Stimulated activated CD8-positive, alpha-beta memory T cell treated with anti-CD3 and anti-CD28 coated beads, Interleukin-7, amount 100 ng/mL, for 24 hours (primary cell): ENCODE results near the gene CERS6.

Experiments used
- DNase-seq: peaks from one replicate; pipeline ENCODE4 v3.0.0-alpha.2; 2020; ENCODE audit warnings: low read depth

Gene CERS6

DNA sequence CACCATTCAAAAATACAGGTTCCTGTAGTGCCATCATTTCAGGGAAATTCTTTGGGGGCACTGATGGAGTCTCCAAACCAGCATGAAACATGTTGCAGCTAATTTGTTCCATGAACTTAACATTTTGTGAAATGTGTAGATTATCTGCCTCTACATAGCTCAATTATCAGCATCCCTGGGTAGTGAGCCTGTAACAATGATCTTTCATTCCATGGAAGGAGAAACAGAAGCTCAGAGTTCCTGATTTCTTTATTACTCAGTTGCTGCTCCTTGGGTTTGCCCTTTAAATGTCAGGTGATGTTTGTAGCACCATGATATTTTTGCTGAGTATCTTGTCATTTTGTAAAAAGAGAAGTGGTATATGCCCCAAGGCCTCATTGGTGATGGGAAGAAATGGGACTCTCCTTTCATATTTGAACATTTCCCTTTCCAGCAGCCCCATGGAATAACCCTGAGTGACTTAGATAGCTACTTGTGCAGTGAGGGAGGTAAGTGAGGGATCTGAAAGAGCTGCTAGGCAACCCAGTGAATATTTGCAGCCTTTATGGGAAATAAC is 146.9 kb downstream of the CERS6 start:
- no peak for DNase-seq

DNA sequence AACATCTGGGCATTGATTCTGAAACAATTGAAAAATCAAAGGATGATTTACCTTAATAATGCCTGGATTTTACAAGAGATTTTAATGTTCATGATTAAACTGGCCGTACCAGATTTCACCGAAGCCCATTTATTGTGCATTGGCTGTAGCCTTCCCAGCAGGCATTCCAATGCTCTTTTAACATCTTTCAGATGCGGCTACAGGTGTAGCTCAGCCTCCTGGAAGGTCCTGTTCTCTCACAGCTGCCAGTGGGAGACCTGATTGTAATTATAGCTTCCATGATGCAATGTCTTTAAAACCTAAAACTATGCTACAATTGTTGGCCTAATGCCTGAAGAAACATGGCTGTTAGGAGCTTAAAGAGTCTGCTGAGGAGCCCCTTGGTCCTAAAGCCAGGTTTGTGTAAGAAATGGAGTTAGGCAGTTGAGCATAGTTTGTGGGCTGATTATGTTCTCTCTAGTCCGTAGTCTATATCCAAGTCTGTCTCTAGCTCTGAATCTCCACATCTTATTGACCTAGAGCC is 147.4 kb downstream of the CERS6 start:
- no peak for DNase-seq

DNA sequence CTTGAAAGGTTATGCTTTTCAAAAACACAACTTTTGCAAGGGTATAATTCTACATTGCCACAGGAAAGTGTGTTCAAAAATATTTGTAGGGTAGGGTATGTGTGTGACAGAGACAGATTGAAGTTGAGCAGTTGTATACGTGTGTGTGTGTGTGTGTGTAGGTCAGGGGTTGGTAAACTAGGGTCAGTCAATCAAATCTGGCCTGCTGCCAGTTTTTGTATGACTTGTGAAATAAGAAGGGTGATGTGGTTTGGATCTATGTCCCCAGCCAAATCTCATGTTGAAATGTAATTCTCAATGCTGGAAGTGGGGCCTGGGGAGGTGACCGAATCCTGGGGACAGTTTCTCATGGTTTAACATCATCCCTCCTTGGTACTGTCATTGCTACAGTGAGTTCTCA is 148.2 kb downstream of the CERS6 start:
- no peak for DNase-seq

DNA sequence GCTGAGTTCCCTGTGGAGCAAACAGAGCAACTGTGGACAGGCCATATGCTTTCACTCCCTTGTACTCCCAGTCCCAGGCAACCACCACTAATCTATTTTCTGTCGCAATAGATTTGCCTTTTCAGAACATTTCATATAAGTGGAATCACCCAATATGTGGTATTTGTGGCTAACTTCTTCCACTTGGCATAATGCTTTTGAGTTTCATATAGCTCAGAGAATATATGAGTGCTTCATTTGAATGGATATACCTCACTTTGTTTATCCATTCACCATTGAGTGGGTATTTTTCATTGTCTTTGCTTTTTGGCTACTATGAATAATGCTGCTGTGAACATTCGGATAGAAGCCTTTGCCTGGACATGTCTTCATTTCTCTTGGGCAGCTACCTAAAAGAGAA is 151.9 kb downstream of the CERS6 start:
- no peak for DNase-seq

DNA sequence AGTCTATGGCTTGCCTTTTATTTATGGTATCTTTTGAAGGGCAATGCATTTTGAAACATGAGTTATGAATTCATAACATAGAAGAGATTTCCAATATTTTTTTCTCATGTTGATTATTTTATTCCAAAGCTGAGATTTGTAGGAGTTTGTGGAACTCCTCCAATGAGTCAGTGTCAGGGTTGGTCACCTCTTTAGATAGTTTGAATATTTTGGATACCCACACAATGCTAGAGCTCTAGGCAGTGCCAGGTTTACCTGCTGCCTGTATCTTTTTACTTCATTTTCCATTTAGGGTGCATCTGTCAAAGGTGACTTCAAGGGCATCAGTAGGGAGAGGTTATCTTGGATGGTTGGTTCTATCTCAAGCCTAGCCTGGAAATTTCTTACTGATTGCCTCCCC is 152.7 kb downstream of the CERS6 start:
- no peak for DNase-seq

DNA sequence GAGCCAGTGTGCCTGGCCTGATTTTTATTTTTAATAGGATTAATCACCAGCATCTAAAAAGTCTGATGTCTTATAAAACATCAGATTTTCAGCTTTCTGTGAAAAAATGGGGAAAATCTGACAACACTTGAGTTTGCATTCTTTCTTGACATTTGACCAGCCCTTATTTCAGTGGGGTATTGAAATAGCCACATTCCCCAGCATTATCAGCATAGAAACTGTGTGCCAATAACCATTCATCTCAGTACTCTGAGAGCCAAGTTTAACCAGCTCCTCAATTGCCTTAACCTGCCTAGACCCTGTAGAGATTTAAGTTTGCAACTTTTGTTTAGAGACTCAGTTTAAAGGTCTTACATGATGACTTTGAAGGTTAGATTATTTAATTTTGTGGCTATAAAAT is 155.0 kb downstream of the CERS6 start:
- DNase-seq: no peak

DNA sequence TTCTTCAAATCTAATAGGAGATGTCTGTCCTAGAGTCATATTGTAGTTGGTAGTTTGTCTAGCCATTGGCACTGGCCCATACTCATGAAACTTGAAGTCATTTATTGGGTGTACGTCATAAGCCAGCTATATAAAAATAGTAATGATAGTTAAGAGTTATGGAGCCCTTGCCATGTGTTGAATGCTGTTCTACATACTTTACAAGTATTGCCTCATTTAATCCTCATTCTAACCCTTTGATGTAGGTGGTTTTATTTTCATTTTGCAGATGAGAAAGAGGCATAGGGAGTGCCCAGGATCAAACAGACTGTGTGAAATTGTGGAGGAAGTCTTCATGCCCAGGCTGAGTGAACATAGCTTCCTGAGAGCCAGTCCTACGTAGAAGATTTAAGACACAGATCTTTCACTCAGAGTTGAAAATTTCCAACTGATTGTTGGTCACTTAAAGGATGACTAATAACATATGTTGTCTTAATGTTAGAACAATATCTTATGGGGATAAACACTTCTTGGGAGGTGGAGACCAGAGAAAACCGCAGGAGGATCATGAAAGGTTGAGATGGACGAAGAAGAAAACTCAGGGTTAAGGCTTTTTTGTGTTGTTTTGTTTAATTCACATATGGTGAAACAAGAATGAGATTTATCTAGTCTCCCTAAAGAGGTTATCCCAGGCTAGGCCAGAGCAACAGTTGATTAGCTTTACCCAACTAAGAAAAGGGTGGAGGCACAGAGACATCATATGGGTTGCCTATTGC is 156.0 kb downstream of the CERS6 start:
- no peak for DNase-seq

DNA sequence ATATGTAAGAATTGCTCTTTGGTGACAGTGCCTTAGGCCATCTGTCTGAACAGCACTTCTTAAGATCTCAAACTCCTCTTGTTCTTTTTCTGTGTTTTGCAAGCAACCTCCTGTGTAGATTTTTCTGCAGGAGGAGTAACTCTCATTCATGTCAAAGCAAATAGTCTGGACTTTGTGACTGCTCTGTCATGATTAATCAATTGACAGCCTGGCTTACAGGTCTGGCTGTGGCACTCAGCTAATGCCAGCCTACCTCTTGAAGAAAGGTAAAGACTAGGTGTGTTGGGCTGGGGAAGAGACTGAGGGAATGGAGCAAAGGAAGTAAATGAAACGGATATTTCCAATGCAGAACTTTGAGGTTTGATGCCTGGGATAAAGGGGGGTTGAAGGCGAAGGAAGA is 156.6 kb downstream of the CERS6 start:
- no peak for DNase-seq

DNA sequence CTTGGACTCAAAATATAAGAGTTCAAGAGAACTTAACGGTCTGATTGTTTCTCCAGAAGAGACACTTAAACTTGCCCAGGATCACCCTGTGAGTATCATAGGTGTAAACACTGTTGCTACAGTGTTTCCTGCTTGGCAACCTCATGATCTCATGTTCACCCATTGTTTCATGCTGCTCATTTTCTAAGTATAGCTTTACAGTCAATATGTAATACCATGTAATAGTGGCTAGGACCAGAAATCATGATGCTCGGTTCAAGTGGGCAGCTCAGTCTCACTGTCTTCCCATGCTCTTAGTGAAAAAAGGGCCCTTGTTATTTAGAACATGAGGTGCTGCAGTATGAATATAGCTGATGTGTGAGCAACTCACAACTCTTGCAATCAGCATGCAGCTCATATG is 157.5 kb downstream of the CERS6 start:
- DNase-seq: no peak

DNA sequence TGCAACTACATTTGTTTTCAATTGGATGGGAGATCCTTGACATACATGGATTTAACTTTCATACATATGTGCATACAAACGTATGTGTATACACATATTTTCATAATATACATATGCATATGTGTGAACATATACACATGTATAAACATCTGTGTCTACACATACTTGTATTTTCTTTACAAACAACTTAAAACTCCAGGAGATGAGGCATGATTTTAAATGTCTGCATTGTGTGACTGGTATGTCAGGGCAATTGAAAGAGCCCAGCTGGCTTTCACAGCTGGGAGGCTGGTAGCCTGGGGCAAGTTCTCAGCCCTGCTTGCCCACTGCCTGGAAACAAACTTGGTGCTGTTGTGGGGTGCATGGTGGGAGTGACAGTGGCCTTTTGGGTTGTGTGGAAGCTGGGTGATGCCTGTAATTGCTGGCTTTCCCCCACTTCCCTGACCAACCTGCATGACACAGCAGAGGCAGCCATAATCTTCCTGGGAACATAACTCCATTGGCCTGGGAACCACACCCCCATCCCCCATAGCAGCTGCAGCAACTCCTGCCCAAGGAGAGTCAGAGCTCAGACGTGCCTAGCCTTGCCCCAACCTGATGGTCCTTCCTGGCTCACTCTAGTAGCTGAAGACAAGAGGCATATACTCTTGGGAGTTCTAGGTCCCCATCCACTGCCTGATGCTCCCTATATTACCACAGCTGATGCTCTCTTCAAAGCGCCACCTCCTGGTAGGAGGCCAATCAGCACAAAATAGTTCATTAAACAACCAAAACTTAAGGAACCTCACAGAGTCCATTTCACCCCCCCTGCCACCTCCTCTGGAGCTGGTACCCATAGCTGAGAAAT is 158.3 kb downstream of the CERS6 start:
- DNase-seq: no peak

DNA sequence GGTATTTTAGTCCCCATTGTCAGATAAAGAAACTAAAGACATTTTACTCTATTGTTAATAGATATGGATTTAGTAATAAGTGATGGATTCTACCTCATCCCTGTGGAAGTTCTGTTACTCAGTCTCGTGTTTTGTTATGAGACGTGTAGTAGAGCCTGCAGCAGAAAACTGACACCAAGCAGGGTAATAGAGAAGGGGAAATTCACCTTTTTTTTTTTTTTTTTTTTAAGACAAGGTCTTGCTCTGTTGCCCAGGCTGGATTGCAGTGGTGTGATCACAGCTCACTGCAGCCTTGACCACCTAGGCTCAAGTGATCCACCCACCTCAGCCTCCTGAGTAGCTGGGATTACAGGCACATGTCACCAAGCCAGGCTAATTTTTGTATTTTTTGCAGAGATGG is 164.5 kb downstream of the CERS6 start:
- DNase-seq: no peak

DNA sequence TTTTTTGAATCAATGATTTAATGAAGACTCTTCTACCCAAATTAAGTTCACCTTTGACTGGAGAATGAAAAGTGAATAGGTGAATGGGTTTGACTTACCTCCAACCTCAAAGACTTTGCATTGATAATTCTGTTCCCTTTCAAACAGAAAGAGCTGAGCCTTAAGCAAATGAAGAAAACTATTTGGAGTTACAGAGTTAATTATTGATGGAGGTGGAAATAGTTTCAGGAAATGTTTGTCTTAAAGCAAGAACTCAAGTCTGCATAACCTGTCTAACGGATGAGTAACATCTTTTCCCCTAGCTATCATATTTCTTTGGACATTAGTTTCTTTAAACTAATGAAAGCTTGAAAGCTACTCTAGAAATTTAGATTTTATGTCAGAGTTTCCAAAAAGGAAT is 166.5 kb downstream of the CERS6 start:
- no peak for DNase-seq

DNA sequence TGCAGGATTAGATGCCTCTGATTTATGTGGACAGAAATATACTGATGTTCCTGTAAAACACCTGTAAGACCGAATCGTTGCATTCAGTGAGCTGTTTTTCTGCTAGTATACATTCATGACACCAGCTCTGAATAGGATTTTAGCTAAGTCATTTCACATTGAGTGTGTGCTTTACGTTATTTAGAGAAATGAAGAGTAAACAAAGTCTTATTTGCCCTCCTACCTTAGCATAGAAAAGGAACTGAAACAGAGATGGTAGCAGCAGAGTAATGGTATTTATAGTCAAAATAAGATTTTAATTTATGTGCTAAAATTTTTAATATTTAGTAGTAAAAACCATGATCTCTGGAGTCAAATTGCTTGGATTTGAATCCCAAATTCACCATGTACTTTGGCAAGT is 168.0 kb downstream of the CERS6 start:
- DNase-seq: no peak

DNA sequence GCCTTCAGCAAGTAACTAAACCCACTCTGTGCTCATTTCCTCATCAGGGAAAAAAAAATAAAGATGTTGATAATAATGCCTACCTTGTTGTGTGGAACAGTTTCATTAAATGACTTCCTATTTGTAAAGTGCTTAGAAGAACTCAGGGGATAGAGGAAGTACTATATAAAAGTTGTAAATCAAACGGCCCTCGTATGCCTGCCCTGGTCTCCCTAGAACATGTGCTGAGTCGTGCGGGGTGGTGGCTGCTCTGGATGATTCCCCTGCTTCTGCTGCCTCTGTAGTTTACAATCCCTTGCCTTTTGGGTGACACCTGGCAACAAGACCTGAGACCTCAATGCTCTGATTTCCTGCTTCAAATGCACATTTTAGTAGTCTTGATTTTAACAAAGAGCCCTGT is 170.0 kb downstream of the CERS6 start:
- no peak for DNase-seq

DNA sequence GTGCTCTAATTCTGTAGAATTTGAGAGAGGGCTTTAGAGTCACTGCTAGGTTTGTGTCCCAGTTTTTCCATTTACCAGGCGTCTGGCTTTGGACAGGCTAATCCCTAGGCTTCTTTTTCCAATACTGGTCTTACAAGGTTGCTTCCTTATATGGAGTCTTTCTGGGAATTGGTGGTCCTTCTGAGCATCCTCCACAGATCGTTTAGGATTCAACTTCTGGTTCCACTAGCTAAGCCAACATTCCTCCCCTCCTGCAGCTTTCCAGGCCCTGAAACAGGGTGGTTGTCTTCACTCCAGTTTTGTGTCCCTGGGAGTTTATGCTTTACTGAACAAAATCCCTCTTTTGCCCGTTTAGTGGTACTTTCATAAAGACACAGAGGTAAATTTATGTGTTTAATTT is 170.6 kb downstream of the CERS6 start:
- DNase-seq: no peak

DNA sequence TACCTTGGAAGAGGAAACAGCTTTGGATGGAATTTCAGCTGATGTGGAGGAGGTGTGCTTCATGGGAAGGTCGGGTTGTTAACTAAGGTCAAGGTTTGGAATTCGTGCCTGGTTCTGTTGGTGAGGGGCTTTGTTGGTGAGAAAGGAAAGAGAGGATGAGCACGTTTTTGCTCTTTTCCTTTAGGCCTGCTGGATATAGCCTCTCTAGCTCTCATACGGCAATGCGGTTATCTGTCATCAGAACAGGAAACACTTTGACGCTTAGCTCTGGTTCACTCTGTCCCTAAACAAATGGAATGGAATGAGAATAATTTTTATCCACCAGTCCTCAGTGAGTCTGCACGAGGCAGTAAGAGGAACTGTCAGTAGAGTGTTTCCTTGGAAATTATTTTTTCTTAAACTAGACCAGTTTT is 176.6 kb downstream of the CERS6 start:
- DNase-seq: no peak

DNA sequence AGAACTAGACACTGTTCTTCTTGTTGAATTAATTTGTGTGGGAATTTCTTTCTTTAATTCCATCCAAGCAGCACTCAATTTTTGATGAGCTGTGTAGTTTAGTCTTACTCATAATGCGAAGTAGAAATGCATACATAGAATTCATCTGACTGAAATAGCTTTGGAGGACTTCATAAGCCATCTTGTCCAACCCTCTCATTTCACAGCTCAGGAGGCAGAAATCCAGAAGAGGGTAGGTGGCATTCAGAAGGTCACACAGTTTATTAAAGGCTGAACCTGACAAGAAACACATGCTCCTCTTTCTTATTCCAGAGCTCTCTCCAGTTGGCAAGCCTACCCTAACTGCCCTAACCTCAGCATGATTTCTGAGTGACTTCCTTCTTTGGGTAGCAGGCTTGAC is 177.1 kb downstream of the CERS6 start:
- no peak for DNase-seq

DNA sequence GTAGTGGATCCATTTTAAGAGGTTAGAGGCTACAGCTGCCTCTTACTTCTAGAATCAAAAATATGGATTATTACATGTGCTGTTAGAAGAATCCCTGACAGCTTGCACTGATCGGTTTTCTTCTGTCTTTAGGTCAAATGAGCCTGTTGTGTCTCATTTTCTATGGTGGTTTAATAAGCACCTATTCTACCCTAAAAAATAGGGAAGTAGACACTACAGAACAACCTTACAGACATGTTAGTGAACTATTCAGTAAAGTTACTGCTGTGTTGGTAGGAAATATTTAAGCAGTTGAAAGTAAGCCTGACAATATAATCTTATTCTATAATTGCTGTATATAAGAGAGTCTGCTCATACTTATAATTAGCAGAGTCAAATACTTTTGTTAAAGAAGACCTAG is 177.8 kb downstream of the CERS6 start:
- DNase-seq: no peak

DNA sequence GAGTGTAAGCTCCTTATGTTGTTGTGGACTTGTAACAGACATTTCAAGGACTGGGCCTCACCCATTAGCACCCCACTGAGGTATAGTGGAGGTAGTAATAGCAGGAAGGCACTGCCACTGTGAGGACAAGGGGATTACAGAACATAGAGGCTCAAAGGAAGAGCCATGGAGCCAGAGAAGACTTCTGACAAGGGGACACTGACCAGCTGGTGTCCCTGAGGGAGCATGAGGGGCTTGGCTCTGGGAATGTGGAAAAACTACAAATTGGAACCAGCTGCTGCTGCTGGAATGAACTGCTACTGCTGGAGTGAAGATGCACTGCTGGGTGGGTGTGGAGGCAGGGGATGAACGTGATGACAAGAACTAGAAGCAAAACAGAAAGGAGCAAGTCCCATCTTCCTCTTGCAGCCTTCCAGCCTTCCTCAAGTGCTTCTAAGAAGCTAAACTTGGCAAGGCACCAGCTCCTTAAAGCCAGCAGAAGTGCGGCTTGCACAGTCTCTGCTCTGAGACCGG is 179.0 kb downstream of the CERS6 start:
- DNase-seq: no peak

DNA sequence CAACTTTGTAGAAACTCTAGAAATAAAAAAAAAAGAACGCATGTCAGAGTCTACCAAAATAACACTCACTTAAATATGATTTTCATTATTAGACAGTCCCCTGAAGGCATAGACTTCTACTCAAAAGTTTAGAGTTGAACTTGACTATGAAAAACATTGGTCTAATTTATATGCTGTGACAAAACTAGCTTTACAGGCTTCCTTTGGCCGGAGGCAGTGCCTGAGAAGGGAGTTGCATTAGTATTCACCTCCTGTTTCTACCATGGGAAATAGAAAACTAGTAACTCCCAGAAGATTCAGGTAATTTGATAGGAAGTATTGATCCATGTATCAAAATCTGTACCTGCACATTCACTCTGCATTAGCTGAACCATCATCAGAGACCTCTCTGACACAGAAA is 182.9 kb downstream of the CERS6 start:
- no peak for DNase-seq

DNA sequence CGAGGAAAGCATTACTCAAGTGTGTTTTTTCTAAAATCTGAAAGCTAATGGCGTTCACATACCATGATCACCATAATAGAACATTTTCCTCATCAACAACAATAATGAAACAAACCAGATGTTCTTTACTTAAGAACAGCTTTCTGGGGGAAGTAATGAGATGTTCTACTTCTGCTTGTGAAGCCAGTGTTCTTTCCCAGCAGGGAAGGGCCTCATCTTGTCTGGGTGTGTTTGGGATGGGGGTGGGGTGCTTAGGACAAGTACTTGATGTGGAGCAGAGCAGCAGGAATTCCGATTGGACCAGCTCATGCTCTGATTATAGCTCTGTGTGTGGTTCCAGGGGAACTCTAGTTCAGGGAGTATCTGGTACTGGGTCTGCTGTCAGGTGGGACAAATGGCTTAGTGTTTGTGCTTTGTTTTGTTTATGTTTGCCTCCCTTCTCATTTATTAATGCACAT is 183.4 kb downstream of the CERS6 start:
- no peak for DNase-seq

DNA sequence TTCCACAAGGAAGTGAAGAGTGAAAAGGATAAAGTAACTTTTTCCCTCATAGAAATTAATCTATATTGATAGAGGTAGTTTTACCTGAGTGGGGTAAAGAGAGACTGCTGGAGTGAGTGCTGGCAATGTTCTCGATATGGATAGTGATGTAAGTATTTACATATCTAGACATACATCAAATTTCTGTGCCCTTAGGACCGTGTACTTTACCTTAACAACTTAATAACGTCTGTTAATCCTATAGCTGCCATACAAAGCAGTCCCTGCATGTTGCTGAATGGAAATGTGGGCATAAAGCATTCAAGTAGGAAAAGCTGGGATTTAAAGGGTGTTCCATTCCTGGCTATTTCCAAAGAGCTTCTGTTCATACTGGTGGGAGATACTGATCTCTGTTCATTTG is 184.0 kb downstream of the CERS6 start:
- no peak for DNase-seq

DNA sequence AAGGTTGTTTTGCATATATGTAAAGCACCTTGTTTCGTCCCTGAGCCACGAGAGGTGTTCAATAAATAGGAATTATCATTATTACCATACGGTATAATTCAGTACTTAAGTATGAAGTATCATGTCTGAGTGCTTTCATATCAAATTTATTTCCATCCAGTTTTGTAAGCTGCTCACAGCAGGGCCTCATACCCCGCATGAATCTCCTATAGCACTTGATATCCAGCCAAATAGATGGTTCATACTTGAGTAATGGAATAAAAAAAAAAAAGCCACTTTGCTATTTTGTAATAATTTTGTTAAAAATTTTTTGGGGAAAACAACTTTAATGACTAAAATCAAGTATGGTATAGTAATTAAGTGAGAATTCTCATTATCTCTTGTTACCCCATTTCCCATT is 185.6 kb downstream of the CERS6 start:
- DNase-seq: no peak
